Keratinocyte (primary cell): Measurements from ENCODE around the gene ANKS6. TPM values are rescaled to one million over a fixed set of nuclear protein-coding genes. Genes with fewer than 3 reads are reported as not detected.

Experiments
- DNase-seq: peaks from one replicate; pipeline ENCODE4 v3.0.0-alpha.2; 2011; ENCODE audit warnings: low read depth, missing footprints, low spot score
- FAIRE-seq: peaks from 2 replicates; lab custom pipeline; 2011; peaks lifted over from hg19 to GRCh38; lab: Jason Lieb, UNC
- H2AFZ ChIP-seq: 2 replicates; pipeline ENCODE4 v1.6.0; 2012; ENCODE audit warnings: low read length, control low read depth, inconsistent platforms; ENCODE audit not compliant: control insufficient read depth
- H3K27ac ChIP-seq: 2 replicates; pipeline ENCODE4 v1.5.1; 2011; ENCODE audit warnings: low read length; ENCODE audit not compliant: control insufficient read depth, insufficient read depth
- H3K27me3 ChIP-seq: 3 replicates; pipeline ENCODE4 v1.6.0; 2011; ENCODE audit warnings: low read length; ENCODE audit not compliant: control insufficient read depth, insufficient read depth; ENCODE audit errors: extremely low read depth
- H3K36me3 ChIP-seq, 2 experiments: 2 replicates in 1 of 2; 3 replicates in 1 of 2; pipeline ENCODE4 v1.5.1; 2011; ENCODE audit warnings: low read length in 2 of 2, mild to moderate bottlenecking in 1 of 2; ENCODE audit not compliant: control insufficient read depth in 2 of 2, insufficient read depth in 2 of 2; ENCODE audit errors: extremely low read depth in 1 of 2
- H3K4me1 ChIP-seq: 3 replicates; pipeline ENCODE4 v1.5.1; 2011; ENCODE audit warnings: low read length; ENCODE audit not compliant: control insufficient read depth, insufficient read depth; ENCODE audit errors: extremely low read depth
- H3K4me2 ChIP-seq: 3 replicates; pipeline ENCODE4 v1.6.0; 2011; ENCODE audit warnings: low read depth, low read length; ENCODE audit not compliant: control insufficient read depth, insufficient read depth; ENCODE audit errors: extremely low read depth
- H3K4me3 ChIP-seq, 3 experiments: fragments of 200-600 bp in 1 of 3; sonication (generic) in 1 of 3; 2 replicates in 2 of 3; 3 replicates in 1 of 3; pipeline ENCODE4 v1.5.1; 2011 to 2016; ENCODE audit warnings: low read length in 3 of 3, mild to moderate bottlenecking in 3 of 3, control low read depth in 2 of 3, inconsistent platforms in 1 of 3, low read depth in 1 of 3, mixed read lengths in 1 of 3, mixed run types in 1 of 3, moderate library complexity in 1 of 3; ENCODE audit not compliant: control insufficient read depth in 2 of 3, insufficient read depth in 2 of 3; ENCODE audit errors: extremely low read depth in 1 of 3
- H3K79me2 ChIP-seq: 2 replicates; pipeline ENCODE4 v1.6.0; 2012; ENCODE audit warnings: low read length; ENCODE audit not compliant: control insufficient read depth, insufficient read depth
- H3K9ac ChIP-seq: 3 replicates; pipeline ENCODE4 v1.6.0; 2011; ENCODE audit warnings: low read length; ENCODE audit not compliant: control insufficient read depth, insufficient read depth; ENCODE audit errors: extremely low read depth
- H3K9me1 ChIP-seq: 3 replicates; pipeline ENCODE4 v1.6.0; 2011; ENCODE audit warnings: low read length; ENCODE audit not compliant: control insufficient read depth, insufficient read depth; ENCODE audit errors: extremely low read depth
- H3K9me3 ChIP-seq: 2 replicates; pipeline ENCODE4 v1.5.1; 2012; ENCODE audit warnings: low read depth, low read length; ENCODE audit not compliant: control insufficient read depth
- H4K20me1 ChIP-seq: 3 replicates; pipeline ENCODE4 v1.6.0; 2011; ENCODE audit warnings: low read length; ENCODE audit not compliant: control insufficient read depth, insufficient read depth; ENCODE audit errors: extremely low read depth
- EZH2 ChIP-seq: IDR thresholded peaks from one replicate; pipeline ENCODE4 v1.6.1; 2012; ENCODE audit warnings: inconsistent platforms, mild to moderate bottlenecking, low read length, moderate library complexity
- dilution Hi-C: fragments of 300-500 bp; cut with MboI; formaldehyde crosslinking; loops from one replicate; pipeline ENCODE4 v1.7.0; 2020; ENCODE audit warnings: low sequenced_read_pairs; ENCODE audit not compliant: extremely low pct_ligation_motif_present
- polyA plus RNA-seq, 5 experiments: library from polyadenylated mRNA; depleted of rRNA in 3 of 5; stranded (reverse) in 3 of 5; stranded (forward) in 1 of 5; unstranded in 1 of 5; fragments of >200 nt; gene quantifications; 1 replicate in 1 of 5; 2 replicates in 3 of 5; 3 replicates in 1 of 5; pipeline versions ENCODE4 v1.2.1 to v1.2.3, GENCODE V29; 2011 to 2012; ENCODE audit warnings: missing spikeins in 2 of 5, low read depth in 1 of 5, low replicate concordance in 1 of 5
- TF ChIP-seq, protein P1 (sequence below), 3 experiments: IDR thresholded peaks in 1 of 3; conservative IDR thresholded peaks in 1 of 3; optimal IDR thresholded peaks in 1 of 3; 2 replicates in 2 of 3; 3 replicates in 1 of 3; pipeline versions ENCODE3 to v1.5.1; 2011; ENCODE audit warnings: low read length in 3 of 3, mild to moderate bottlenecking in 3 of 3, moderate library complexity in 2 of 3, control low read depth in 1 of 3, inconsistent platforms in 1 of 3; ENCODE audit not compliant: insufficient read depth in 2 of 3; ENCODE audit errors: extremely low read depth in 1 of 3

Gene ANKS6
- polyA plus RNA-seq, 1 donor (not counting 4 experiments of a cell fraction or from before 2014, with no cell fraction given) = 13.5 TPM

DNA sequence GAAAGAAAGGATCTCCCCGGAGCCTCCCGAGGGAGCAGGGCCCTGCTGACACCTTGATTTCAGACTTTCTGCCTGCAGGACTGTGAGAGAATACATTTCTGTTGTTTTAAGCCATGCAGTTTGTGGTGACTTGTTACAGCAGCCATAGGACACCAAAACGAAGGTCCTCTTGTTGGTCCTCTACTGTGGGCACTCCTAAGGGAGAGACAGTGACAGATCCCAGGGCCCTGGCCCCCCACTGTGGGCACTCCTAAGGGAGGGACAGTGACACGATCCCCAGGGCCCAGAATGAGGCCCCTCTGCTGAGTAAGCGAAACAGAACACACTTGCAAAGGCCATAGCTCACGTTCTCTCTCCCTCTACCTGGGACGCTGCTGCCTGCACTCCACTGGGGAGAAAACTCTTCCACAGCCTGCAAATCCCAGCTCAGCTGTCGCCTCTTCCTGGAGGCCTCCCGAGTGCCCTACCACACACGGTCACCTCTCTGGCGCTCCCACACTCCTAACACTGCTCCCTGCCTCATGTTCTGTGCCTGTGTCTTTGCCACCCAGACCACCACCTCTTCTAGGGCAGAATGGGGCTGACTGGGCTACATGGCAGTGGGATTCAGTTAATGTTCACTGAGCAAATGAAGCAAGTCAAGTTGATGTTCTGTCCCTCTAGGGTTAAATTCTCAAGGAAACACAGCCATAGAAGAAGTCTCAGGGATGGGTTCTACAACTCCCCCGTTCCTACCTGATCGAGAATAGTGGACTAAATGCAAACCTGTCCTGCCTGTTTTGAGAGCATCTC is 23.8 kb downstream of the ANKS6 start:
- TF ChIP-seq, protein P1, sequence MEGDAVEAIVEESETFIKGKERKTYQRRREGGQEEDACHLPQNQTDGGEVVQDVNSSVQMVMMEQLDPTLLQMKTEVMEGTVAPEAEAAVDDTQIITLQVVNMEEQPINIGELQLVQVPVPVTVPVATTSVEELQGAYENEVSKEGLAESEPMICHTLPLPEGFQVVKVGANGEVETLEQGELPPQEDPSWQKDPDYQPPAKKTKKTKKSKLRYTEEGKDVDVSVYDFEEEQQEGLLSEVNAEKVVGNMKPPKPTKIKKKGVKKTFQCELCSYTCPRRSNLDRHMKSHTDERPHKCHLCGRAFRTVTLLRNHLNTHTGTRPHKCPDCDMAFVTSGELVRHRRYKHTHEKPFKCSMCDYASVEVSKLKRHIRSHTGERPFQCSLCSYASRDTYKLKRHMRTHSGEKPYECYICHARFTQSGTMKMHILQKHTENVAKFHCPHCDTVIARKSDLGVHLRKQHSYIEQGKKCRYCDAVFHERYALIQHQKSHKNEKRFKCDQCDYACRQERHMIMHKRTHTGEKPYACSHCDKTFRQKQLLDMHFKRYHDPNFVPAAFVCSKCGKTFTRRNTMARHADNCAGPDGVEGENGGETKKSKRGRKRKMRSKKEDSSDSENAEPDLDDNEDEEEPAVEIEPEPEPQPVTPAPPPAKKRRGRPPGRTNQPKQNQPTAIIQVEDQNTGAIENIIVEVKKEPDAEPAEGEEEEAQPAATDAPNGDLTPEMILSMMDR (optimal IDR thresholded peaks at IDR 0.05 in 1 of 3, IDR thresholded peaks at IDR 0.05 in 1 of 3, conservative IDR thresholded peaks at IDR 0.05 in 1 of 3; ENCODE audit: extremely low read depth in 1 of 3, insufficient read depth in 2 of 3, low read length in 3 of 3) = no peak
- no peak for TF ChIP-seq EZH2
- Histone ChIP-seq H3K4me1 (no peaks in the 10 kb centered on the region), H3K36me3 (peaks cover 16 to 17% of the 10 kb centered on the region in 2 experiments), H3K9ac (no peak overlapping the region), H3K79me2 (no peaks in the 10 kb centered on the region), H2AFZ (no peak overlapping the region), H4K20me1 (no peaks in the 10 kb centered on the region), H3K9me1 (no peaks in the 10 kb centered on the region), H3K27ac (no peak overlapping the region), H3K4me2 (no peak overlapping the region), H3K27me3 (no peaks in the 10 kb centered on the region), H3K9me3 (no peaks in the 10 kb centered on the region), H3K4me3 (no peak overlapping the region)
- DNase-seq = no peak
- FAIRE-seq = no peak
- dilution Hi-C loops = no loop called here

DNA sequence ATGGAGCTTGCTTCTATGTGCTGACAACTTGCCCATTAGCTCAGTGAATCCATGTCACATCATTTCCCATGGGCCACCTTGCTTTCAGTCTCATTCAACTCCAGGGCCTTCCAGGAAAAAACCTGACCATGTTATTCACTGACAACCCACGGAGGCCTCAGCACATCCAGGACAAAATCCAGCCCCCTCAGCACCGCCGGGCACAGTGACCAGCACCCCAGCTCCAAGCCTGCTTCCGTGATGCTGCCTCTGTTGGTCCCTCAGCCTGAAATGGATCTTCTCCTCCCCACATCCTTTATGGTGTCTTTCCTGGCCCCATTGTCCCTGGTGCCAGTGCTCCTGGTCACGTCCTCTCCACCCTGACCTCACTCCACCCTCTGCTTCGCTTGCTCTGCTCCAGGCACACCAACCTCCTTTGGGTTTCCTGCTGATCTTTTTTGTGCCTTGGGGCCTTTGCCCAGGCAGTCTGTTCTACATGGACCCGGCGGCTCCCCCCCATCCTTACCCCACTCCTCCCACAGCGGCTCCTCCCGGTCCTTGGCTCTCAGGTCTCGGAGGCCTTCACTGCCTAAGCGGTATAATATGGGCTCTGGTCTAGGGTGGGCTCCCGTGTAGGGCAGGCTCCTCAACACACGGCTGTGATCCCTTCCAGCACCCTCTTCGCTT is 25.0 kb downstream of the ANKS6 start:
- Histone ChIP-seq H3K27me3 (no peaks in the 10 kb centered on the region), H3K9ac (no peak overlapping the region), H2AFZ (no peak overlapping the region), H3K36me3 (peaks cover 16 to 22% of the 10 kb centered on the region in 2 experiments), H3K27ac (no peak overlapping the region), H3K9me1 (no peaks in the 10 kb centered on the region), H3K4me2 (no peak overlapping the region), H4K20me1 (no peaks in the 10 kb centered on the region), H3K79me2 (no peaks in the 10 kb centered on the region), H3K9me3 (no peaks in the 10 kb centered on the region), H3K4me3 (no peak overlapping the region), H3K4me1 (no peaks in the 10 kb centered on the region)
- dilution Hi-C loops = no loop called here
- FAIRE-seq (no peak), DNase-seq (no peak)
- TF ChIP-seq, protein P1 (optimal IDR thresholded peaks at IDR 0.05 in 1 of 3, IDR thresholded peaks at IDR 0.05 in 1 of 3, conservative IDR thresholded peaks at IDR 0.05 in 1 of 3; ENCODE audit: extremely low read depth in 1 of 3, insufficient read depth in 2 of 3, low read length in 3 of 3) = no peak
- no peak for TF ChIP-seq EZH2
